ENCODE results near the gene B4GALNT4.

Gene B4GALNT4

GRCh38 chr11:391117-392017, 22.1 kb downstream of the B4GALNT4 start:
- no peak for TF ChIP-seq CTCF (IDR thresholded peaks at IDR 0.05; ENCODE audit: borderline replicate concordance, control extremely low read depth, extremely low read depth, insufficient read depth, missing control alignments)
- in situ Hi-C loops (cut with MboI; ENCODE audit: low sequenced_read_pairs, unreplicated experiment), result no loop called here
- no peak for DNase-seq (ENCODE audit: low spot score)

- no peak for DNase-seq (ENCODE audit: low spot score)
- in situ Hi-C loops (cut with MboI; ENCODE audit: low sequenced_read_pairs, unreplicated experiment), result no loop called here
- no peak for TF ChIP-seq CTCF (IDR thresholded peaks at IDR 0.05; ENCODE audit: borderline replicate concordance, control extremely low read depth, extremely low read depth, insufficient read depth, missing control alignments)
These were observed 22.9 kb downstream of the B4GALNT4 start for GRCh38 chr11:392102-392777.

GRCh38 chr11:393219-394033, 24.1 kb downstream of the B4GALNT4 start:
- DNase-seq (ENCODE audit: low spot score), result no peak
- in situ Hi-C loops (cut with MboI; ENCODE audit: low sequenced_read_pairs, unreplicated experiment), result no loop called here
- TF ChIP-seq CTCF (IDR thresholded peaks at IDR 0.05; ENCODE audit: borderline replicate concordance, control extremely low read depth, extremely low read depth, insufficient read depth, missing control alignments), result no peak

- in situ Hi-C loops (cut with MboI; ENCODE audit: low sequenced_read_pairs, unreplicated experiment), result no loop called here
- DNase-seq (ENCODE audit: low spot score), result no peak
- no peak for TF ChIP-seq CTCF (IDR thresholded peaks at IDR 0.05; ENCODE audit: borderline replicate concordance, control extremely low read depth, extremely low read depth, insufficient read depth, missing control alignments)
These were observed 24.9 kb downstream of the B4GALNT4 start, which contains the start of gene PKP3 for GRCh38 chr11:394034-394857. Gene PKP3 (plus strand): TSS chr11:394209. CDS start chr11:394293, 84 bp downstream.

- in situ Hi-C loops (cut with MboI; ENCODE audit: low sequenced_read_pairs, unreplicated experiment), result no loop called here
- no peak for DNase-seq (ENCODE audit: low spot score)
- TF ChIP-seq CTCF (IDR thresholded peaks at IDR 0.05; ENCODE audit: borderline replicate concordance, control extremely low read depth, extremely low read depth, insufficient read depth, missing control alignments), result no peak
These were observed 25.8 kb downstream of the B4GALNT4 start for GRCh38 chr11:394858-395655.
